ENCODE data around the gene BTC.

GRCh38 chr4:74822603-74823002, 28.3 kb upstream of the BTC start:
- TF ChIP-seq CTCF (IDR thresholded peaks at IDR 0.05) (no peak), POLR2A (IDR thresholded peaks at IDR 0.05) (no peak)
